CD4-positive, alpha-beta T cell treated with Interleukin-10 for 1 hour (primary cell): ENCODE data around the gene TAS2R50.

Experiments used
- DNase-seq: peaks from one replicate; pipeline ENCODE4 v3.0.0-alpha.2; 2020

TAS2R50 gene

GRCh38 chr12:10943167-10943566 lies 43.5 kb downstream of the TAS2R50 start:
- DNase-seq, result no peak

- DNase-seq, result no peak
Observed at GRCh38 chr12:10941916-10942607, 44.6 kb downstream of the TAS2R50 start.

GRCh38 chr12:10941369-10941768 lies 45.3 kb downstream of the TAS2R50 start:
- DNase-seq, result no peak

GRCh38 chr12:10940389-10940788 lies 46.3 kb downstream of the TAS2R50 start:
- DNase-seq, result no peak

- DNase-seq, result no peak
Observed at GRCh38 chr12:10939163-10939562, 47.5 kb downstream of the TAS2R50 start, which contains the start of gene TAS2R14. TAS2R14 (minus strand) TSS chr12:10939263; CDS start chr12:10939207, 56 bp downstream.

DNA sequence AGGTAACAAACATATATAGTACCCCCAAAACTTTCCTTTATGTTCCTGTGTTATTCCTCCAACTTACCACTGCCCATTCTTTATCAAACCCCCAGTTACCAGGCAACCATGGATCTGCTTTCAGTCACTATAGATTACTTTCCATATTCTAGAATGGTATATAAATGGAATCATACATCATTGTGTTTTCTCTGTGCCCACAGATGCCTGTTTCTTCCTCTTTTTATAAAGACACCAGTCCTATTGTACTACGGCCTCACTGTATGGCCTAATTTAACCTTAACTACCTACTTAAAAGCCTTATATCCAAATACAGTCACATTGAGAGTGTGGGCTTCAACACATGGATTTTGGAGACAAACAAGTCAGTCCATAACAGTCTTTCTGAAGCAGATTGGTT lies 50.2 kb downstream of the TAS2R50 start:
- no peak for DNase-seq
